ENCODE data around the gene KPNA6. TPM values are rescaled to one million over a fixed set of nuclear protein-coding genes. Genes with fewer than 3 reads are reported as not detected.
A peak's percentile ranks its signal among the peaks of the same experiment; 100 is the strongest.

KPNA6 gene
- total and polyA plus RNA-seq, 9 of the 15 experiments (the other 6 are each of a cell fraction or from before 2014, with no cell fraction given): 20.1 to 54.6 (median 32.2) TPM

- no peak for TF ChIP-seq ILK (tag; IDR thresholded peaks at IDR 0.05; ENCODE audit: borderline replicate concordance, low read depth)
- TF ChIP-seq ZNF57 (CRISPR knock-in tag; IDR thresholded peaks at IDR 0.05): no peak
- TF ChIP-seq NCOA4 (IDR thresholded peaks at IDR 0.05; ENCODE audit: partially characterized antibody): no peak
- peak; percentile 43 for TF ChIP-seq KDM5B (IDR thresholded peaks at IDR 0.05; ENCODE audit: insufficient replicate concordance, low read depth, low read length)
- no peak for TF ChIP-seq HIVEP1 (CRISPR knock-in tag; IDR thresholded peaks at IDR 0.05)
- TF ChIP-seq, protein P1, sequence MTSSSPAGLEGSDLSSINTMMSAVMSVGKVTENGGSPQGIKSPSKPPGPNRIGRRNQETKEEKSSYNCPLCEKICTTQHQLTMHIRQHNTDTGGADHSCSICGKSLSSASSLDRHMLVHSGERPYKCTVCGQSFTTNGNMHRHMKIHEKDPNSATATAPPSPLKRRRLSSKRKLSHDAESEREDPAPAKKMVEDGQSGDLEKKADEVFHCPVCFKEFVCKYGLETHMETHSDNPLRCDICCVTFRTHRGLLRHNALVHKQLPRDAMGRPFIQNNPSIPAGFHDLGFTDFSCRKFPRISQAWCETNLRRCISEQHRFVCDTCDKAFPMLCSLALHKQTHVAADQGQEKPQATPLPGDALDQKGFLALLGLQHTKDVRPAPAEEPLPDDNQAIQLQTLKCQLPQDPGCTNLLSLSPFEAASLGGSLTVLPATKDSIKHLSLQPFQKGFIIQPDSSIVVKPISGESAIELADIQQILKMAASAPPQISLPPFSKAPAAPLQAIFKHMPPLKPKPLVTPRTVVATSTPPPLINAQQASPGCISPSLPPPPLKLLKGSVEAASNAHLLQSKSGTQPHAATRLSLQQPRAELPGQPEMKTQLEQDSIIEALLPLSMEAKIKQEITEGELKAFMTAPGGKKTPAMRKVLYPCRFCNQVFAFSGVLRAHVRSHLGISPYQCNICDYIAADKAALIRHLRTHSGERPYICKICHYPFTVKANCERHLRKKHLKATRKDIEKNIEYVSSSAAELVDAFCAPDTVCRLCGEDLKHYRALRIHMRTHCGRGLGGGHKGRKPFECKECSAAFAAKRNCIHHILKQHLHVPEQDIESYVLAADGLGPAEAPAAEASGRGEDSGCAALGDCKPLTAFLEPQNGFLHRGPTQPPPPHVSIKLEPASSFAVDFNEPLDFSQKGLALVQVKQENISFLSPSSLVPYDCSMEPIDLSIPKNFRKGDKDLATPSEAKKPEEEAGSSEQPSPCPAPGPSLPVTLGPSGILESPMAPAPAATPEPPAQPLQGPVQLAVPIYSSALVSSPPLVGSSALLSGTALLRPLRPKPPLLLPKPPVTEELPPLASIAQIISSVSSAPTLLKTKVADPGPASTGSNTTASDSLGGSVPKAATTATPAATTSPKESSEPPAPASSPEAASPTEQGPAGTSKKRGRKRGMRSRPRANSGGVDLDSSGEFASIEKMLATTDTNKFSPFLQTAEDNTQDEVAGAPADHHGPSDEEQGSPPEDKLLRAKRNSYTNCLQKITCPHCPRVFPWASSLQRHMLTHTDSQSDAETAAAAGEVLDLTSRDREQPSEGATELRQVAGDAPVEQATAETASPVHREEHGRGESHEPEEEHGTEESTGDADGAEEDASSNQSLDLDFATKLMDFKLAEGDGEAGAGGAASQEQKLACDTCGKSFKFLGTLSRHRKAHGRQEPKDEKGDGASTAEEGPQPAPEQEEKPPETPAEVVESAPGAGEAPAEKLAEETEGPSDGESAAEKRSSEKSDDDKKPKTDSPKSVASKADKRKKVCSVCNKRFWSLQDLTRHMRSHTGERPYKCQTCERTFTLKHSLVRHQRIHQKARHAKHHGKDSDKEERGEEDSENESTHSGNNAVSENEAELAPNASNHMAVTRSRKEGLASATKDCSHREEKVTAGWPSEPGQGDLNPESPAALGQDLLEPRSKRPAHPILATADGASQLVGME (CRISPR knock-in tag; IDR thresholded peaks at IDR 0.05): 0 out of 2 replicates have a peak, but pooled peaks have one; percentile 54
- TF ChIP-seq YY1 (IDR thresholded peaks at IDR 0.05; ENCODE audit: borderline replicate concordance in 1 of 3, control insufficient read depth in 1 of 3, extremely low read depth in 1 of 3, insufficient read depth in 3 of 3, insufficient read length in 1 of 3, insufficient replicate concordance in 2 of 3, low read depth in 1 of 3, low read length in 2 of 3): peak in 1 of 3 experiments; percentile 4
- TF ChIP-seq SIN3A (IDR thresholded peaks at IDR 0.05; ENCODE audit: borderline replicate concordance in 2 of 2, control insufficient read depth in 1 of 2, low read depth in 2 of 2, low read length in 2 of 2): peak; percentile 44 to 58; a peak in 2 of 4 replicates
- TF ChIP-seq HDAC8 (tag; IDR thresholded peaks at IDR 0.05): no peak
- TF ChIP-seq EHMT2 (IDR thresholded peaks at IDR 0.05): no peak
- no peak for TF ChIP-seq ZBED1 (IDR thresholded peaks at IDR 0.05)
- TF ChIP-seq NFYB (IDR thresholded peaks at IDR 0.05; ENCODE audit: extremely low read depth, insufficient read length): no peak
- TF ChIP-seq GABPB1 (CRISPR knock-in tag; IDR thresholded peaks at IDR 0.05): peak; percentile 17; the same call in 1 of the 2 replicates
- TF ChIP-seq SRSF9 (IDR thresholded peaks at IDR 0.05; ENCODE audit: borderline replicate concordance, low read depth, low read length): no peak
- TF ChIP-seq FOXP1 (CRISPR knock-in tag; IDR thresholded peaks at IDR 0.05): no peak
- no peak for TF ChIP-seq NFE2 (IDR thresholded peaks at IDR 0.05; ENCODE audit: low read depth)
- TF ChIP-seq HNRNPL (IDR thresholded peaks at IDR 0.05; ENCODE audit: low read depth, low read length): no peak
- no peak for TF ChIP-seq ZNF311 (CRISPR knock-in tag; IDR thresholded peaks at IDR 0.05)
- TF ChIP-seq TARDBP (IDR thresholded peaks at IDR 0.05): no peak
- no peak for TF ChIP-seq IFI16 (CRISPR knock-in tag; IDR thresholded peaks at IDR 0.05)
- TF ChIP-seq SIN3B (IDR thresholded peaks at IDR 0.05; ENCODE audit: low read depth): no peak
- TF ChIP-seq MTA1 (IDR thresholded peaks at IDR 0.05; ENCODE audit: borderline replicate concordance): no peak
- TF ChIP-seq SOX6 (IDR thresholded peaks at IDR 0.05): no peak
- no peak for TF ChIP-seq ZNF197 (CRISPR knock-in tag; IDR thresholded peaks at IDR 0.05; ENCODE audit: low read depth)
Observed at GRCh38 chr1:32201011-32201855, 93.4 kb downstream of the KPNA6 start (continued).
